ENCODE results near the gene PCID2. TPM values are rescaled to one million over a fixed set of nuclear protein-coding genes. Genes with fewer than 3 reads are reported as not detected.
A peak's percentile ranks its signal among the peaks of the same experiment; 100 is the strongest.

PCID2 gene
- total and polyA plus RNA-seq, 2 of the 13 experiments (the other 11 are each of a cell fraction or from before 2014, with no cell fraction given), result 65.0 to 111 TPM

DNA sequence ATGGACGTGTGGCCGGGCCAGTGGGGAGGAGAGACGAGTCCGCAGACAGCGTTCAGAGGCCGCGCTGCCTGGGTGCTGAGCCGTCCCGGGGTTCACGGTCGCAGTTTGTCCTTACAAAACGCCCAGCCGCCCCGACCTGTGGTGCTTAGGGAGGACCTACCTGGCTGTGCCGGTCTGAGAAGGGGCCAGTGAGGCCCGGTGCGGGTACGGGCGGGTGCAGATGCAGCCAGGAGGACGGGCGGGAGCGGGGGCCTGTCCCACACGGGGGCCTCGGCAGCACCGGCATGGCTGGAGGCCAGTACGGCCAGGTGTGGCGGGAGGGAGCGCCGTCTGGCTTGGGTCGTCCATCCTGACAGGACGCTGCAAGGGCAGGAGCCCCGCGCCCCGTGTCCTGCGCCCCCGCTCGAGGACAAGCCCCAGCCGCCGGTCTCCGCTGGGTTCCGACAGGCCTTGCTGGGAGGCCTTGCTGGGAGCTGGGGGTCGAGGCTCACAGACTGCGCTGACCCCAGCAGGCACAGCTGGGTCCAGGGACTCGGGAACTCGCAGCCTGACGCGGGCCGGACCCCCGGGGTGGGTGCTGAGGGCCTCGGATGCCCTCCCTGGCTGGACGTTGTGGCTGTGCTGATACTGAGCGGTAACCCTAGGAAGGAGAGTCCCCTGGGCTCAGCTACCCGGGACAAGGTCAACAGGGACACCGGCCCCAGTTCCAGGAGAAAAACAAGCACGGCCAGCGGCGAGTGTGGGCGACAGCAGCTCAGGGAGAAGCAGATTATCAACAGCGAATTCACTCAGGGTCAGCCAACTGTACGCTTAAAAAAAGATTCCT lies 55.3 kb downstream of the PCID2 start (continued):
- TF ChIP-seq POGK (CRISPR knock-in tag; conservative IDR thresholded peaks at IDR 0.05) (peak; percentile 64; the same call in 1 of the 2 replicates), SPEN (CRISPR knock-in tag; IDR thresholded peaks at IDR 0.05; ENCODE audit: low read depth) (peak; percentile 54; the same call in 1 of the 2 replicates), ZNF784 (CRISPR knock-in tag; IDR thresholded peaks at IDR 0.05; ENCODE audit: borderline replicate concordance) (no peak), ZSCAN21 (CRISPR knock-in tag; IDR thresholded peaks at IDR 0.05; ENCODE audit: borderline replicate concordance) (peak; percentile 76; the same call in 1 of the 2 replicates), MXD1 (CRISPR knock-in tag; IDR thresholded peaks at IDR 0.05) (peak; percentile 81), ZNF468 (CRISPR knock-in tag; IDR thresholded peaks at IDR 0.05) (0 out of 2 replicates have a peak, but pooled peaks have one; percentile 0), SRSF1 (optimal IDR thresholded peaks at IDR 0.05; ENCODE audit: low read depth, low read length) (peak; percentile 72), ZNF225 (CRISPR knock-in tag; IDR thresholded peaks at IDR 0.05) (peak; percentile 90; the same call in 1 of the 2 replicates), GABPB1 (CRISPR knock-in tag; IDR thresholded peaks at IDR 0.05) (peak; percentile 71; the same call in 1 of the 2 replicates), ZNF598 (CRISPR knock-in tag; IDR thresholded peaks at IDR 0.05; ENCODE audit: borderline replicate concordance) (no peak), HOXA3 (CRISPR knock-in tag; IDR thresholded peaks at IDR 0.05) (peak; percentile 41; the same call in 1 of the 2 replicates), SNAPC5 (CRISPR knock-in tag; IDR thresholded peaks at IDR 0.05; ENCODE audit: borderline replicate concordance) (peak; percentile 39; the same call in 1 of the 2 replicates), AGO1 (IDR thresholded peaks at IDR 0.05; ENCODE audit: low read depth, low read length, poor library complexity, severe bottlenecking) (peak; percentile 38), AKAP8 (CRISPR knock-in tag; IDR thresholded peaks at IDR 0.05) (peak; percentile 91), DR1 (CRISPR knock-in tag; IDR thresholded peaks at IDR 0.05) (peak; percentile 22; the same call in 1 of the 2 replicates), SKI (IDR thresholded peaks at IDR 0.05; ENCODE audit: partially characterized antibody) (peak; percentile 10)
- TF ChIP-seq, protein P1, sequence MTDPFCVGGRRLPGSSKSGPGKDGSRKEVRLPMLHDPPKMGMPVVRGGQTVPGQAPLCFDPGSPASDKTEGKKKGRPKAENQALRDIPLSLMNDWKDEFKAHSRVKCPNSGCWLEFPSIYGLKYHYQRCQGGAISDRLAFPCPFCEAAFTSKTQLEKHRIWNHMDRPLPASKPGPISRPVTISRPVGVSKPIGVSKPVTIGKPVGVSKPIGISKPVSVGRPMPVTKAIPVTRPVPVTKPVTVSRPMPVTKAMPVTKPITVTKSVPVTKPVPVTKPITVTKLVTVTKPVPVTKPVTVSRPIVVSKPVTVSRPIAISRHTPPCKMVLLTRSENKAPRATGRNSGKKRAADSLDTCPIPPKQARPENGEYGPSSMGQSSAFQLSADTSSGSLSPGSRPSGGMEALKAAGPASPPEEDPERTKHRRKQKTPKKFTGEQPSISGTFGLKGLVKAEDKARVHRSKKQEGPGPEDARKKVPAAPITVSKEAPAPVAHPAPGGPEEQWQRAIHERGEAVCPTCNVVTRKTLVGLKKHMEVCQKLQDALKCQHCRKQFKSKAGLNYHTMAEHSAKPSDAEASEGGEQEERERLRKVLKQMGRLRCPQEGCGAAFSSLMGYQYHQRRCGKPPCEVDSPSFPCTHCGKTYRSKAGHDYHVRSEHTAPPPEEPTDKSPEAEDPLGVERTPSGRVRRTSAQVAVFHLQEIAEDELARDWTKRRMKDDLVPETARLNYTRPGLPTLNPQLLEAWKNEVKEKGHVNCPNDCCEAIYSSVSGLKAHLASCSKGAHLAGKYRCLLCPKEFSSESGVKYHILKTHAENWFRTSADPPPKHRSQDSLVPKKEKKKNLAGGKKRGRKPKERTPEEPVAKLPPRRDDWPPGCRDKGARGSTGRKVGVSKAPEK (CRISPR knock-in tag; IDR thresholded peaks at IDR 0.05; ENCODE audit: borderline replicate concordance), result peak; percentile 81; the same call in 1 of the 2 replicates
- TF ChIP-seq, protein P2, sequence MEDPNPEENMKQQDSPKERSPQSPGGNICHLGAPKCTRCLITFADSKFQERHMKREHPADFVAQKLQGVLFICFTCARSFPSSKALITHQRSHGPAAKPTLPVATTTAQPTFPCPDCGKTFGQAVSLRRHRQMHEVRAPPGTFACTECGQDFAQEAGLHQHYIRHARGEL (CRISPR knock-in tag; IDR thresholded peaks at IDR 0.05), result 0 out of 2 replicates have a peak, but pooled peaks have one; percentile 36
- TF ChIP-seq, protein P3, sequence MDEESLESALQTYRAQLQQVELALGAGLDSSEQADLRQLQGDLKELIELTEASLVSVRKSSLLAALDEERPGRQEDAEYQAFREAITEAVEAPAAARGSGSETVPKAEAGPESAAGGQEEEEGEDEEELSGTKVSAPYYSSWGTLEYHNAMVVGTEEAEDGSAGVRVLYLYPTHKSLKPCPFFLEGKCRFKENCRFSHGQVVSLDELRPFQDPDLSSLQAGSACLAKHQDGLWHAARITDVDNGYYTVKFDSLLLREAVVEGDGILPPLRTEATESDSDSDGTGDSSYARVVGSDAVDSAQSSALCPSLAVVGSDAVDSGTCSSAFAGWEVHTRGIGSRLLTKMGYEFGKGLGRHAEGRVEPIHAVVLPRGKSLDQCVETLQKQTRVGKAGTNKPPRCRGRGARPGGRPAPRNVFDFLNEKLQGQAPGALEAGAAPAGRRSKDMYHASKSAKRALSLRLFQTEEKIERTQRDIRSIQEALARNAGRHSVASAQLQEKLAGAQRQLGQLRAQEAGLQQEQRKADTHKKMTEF (CRISPR knock-in tag; IDR thresholded peaks at IDR 0.05), result 0 out of 2 replicates have a peak, but pooled peaks have one; percentile 26

Measured in HepG2 (cell line).